GM18858 (cell line): ENCODE data around the gene SNN.

Experiments used
- ATAC-seq: cut with Tn5 transposase; IDR thresholded peaks from one replicate; pipeline ENCODE4 v1.9.1; 2021; ENCODE audit not compliant: unreplicated experiment

SNN gene

GRCh38 chr16:11666103-11667055 lies 1.9 kb upstream of the SNN start:
- ATAC-seq, result no peak

- ATAC-seq, result no peak
These were observed 933 bp upstream of the SNN start for GRCh38 chr16:11667221-11667823.

GRCh38 chr16:11668623-11669379 lies 546 bp downstream of the SNN start:
- no peak for ATAC-seq

- no peak for ATAC-seq
These were observed 1.3 kb downstream of the SNN start for GRCh38 chr16:11669380-11670146.

GRCh38 chr16:11670171-11671131 lies 2.2 kb downstream of the SNN start:
- ATAC-seq, result no peak

GRCh38 chr16:11671271-11671670 lies 3.0 kb downstream of the SNN start:
- no peak for ATAC-seq

- no peak for ATAC-seq
These were observed 3.4 kb downstream of the SNN start for GRCh38 chr16:11671676-11672075.

- ATAC-seq, result no peak
These were observed 4.2 kb downstream of the SNN start for GRCh38 chr16:11672206-11673090.

GRCh38 chr16:11673091-11674000 lies 5.1 kb downstream of the SNN start:
- no peak for ATAC-seq

- no peak for ATAC-seq
These were observed 6.0 kb downstream of the SNN start for GRCh38 chr16:11674001-11674817.

GRCh38 chr16:11674818-11675560 lies 6.7 kb downstream of the SNN start:
- ATAC-seq, result no peak

GRCh38 chr16:11675561-11676511 lies 7.6 kb downstream of the SNN start:
- ATAC-seq, result no peak

- no peak for ATAC-seq
These were observed 8.5 kb downstream of the SNN start for GRCh38 chr16:11676799-11677198.

GRCh38 chr16:11677451-11677951 lies 9.2 kb downstream of the SNN start:
- no peak for ATAC-seq
